ENCODE results near the gene KARS1.
"Not testable (repeated sequence)": the region's sequence is repeated elsewhere in the genome, so short reads cannot be mapped to it uniquely, and the experiment has no call there.

KARS1 gene

GRCh38 chr16:75622761-75623605, 24.5 kb downstream of the KARS1 start, which contains the start of gene ADAT1:
Gene ADAT1 (minus strand): TSS chr16:75623281. CDS start chr16:75620799, 2,482 bp downstream.
- DNase-seq, result peak; percentile 82

- DNase-seq, result no peak
These were observed 26.3 kb downstream of the KARS1 start for GRCh38 chr16:75621170-75621477.

GRCh38 chr16:75620326-75621169, 26.9 kb downstream of the KARS1 start:
- DNase-seq, result no peak

GRCh38 chr16:75618780-75619179, 28.7 kb downstream of the KARS1 start:
- DNase-seq, result no peak

- no peak for DNase-seq
These were observed 30.3 kb downstream of the KARS1 start for GRCh38 chr16:75617121-75617520.

GRCh38 chr16:75616521-75617010, 30.9 kb downstream of the KARS1 start:
- no peak for DNase-seq

GRCh38 chr16:75615619-75616018, 31.8 kb downstream of the KARS1 start:
- no peak for DNase-seq

GRCh38 chr16:75614066-75614897, 33.2 kb downstream of the KARS1 start:
- no peak for DNase-seq

- DNase-seq, result no peak
These were observed 41.0 kb downstream of the KARS1 start for GRCh38 chr16:75606507-75606906.

- no peak for DNase-seq
These were observed 44.2 kb downstream of the KARS1 start for GRCh38 chr16:75603241-75603640.

- no peak for DNase-seq
These were observed 47.8 kb downstream of the KARS1 start for GRCh38 chr16:75599452-75600277.

GRCh38 chr16:75593825-75594820, 53.3 kb downstream of the KARS1 start:
- no peak for DNase-seq

GRCh38 chr16:75593308-75593707, 54.2 kb downstream of the KARS1 start:
- DNase-seq, result no peak

- not testable (repeated sequence) for DNase-seq
These were observed 55.5 kb downstream of the KARS1 start for GRCh38 chr16:75591927-75592326.

GRCh38 chr16:75590920-75591843, 56.3 kb downstream of the KARS1 start:
- no peak for DNase-seq

- DNase-seq, result no peak
These were observed 58.2 kb downstream of the KARS1 start for GRCh38 chr16:75589306-75589705.

- no peak for DNase-seq
These were observed 58.7 kb downstream of the KARS1 start for GRCh38 chr16:75588716-75589115.

- DNase-seq, result no peak
These were observed 63.4 kb downstream of the KARS1 start for GRCh38 chr16:75584108-75584507.

GRCh38 chr16:75579281-75579834, 68.1 kb downstream of the KARS1 start:
- no peak for DNase-seq

All from NCI-H774 (cell line).